Osteocyte (in vitro differentiated cells): ENCODE measurements around the gene HIBADH. TPM values are rescaled to one million over a fixed set of nuclear protein-coding genes. Genes with fewer than 3 reads are reported as not detected.
A peak's percentile ranks its signal among the peaks of the same experiment; 100 is the strongest.

ENCODE experiments used
- DNase-seq: peaks from one replicate; pipeline ENCODE4 v3.0.0; 2021; ENCODE audit warnings: mixed read lengths; ENCODE audit not compliant: unreplicated experiment; ENCODE audit errors: extremely low spot score
- H3K27ac Mint-ChIP-seq: one replicate; pipeline ENCODE4 v1.8.0; 2021; ENCODE audit warnings: mild to moderate bottlenecking, mixed read lengths; ENCODE audit not compliant: unreplicated experiment
- H3K27me3 Mint-ChIP-seq: one replicate; pipeline ENCODE4 v1.8.0; 2021; ENCODE audit warnings: mixed read lengths; ENCODE audit not compliant: unreplicated experiment
- H3K36me3 Mint-ChIP-seq: one replicate; pipeline ENCODE4 v1.8.0; 2021; ENCODE audit warnings: mixed read lengths; ENCODE audit not compliant: unreplicated experiment
- H3K4me1 Mint-ChIP-seq: one replicate; pipeline ENCODE4 v1.8.0; 2021; ENCODE audit warnings: mixed read lengths; ENCODE audit not compliant: unreplicated experiment
- H3K4me3 Mint-ChIP-seq: one replicate; pipeline ENCODE4 v1.8.0; 2021; ENCODE audit warnings: mild to moderate bottlenecking, moderate library complexity, mixed read lengths; ENCODE audit not compliant: unreplicated experiment
- H3K9me3 Mint-ChIP-seq: one replicate; pipeline ENCODE4 v1.8.0; 2021; ENCODE audit warnings: mixed read lengths; ENCODE audit not compliant: unreplicated experiment
- long read RNA-seq: library from polyadenylated mRNA; unstranded; transcript quantifications from one replicate; pipeline ENCODE4 v2.0.0, GENCODE V29; 2021
- total RNA-seq: library from RNA; stranded (reverse); gene quantifications from 2 replicates; pipeline ENCODE4 v1.2.1, GENCODE V29; 2021
- TF ChIP-seq, protein P1 (sequence below): fragments of 200-600 bp; sonication (generic); IDR thresholded peaks from 2 replicates; pipeline ENCODE4 v1.5.0; 2021; ENCODE audit warnings: antibody characterized with exemption, mild to moderate bottlenecking, moderate library complexity

The HIBADH gene
- total RNA-seq = 31.9 and 34.4 TPM in 2 replicates
- long read RNA-seq, transcript HIBADH-201 (8 exons, 1,990 nt) = major isoform, 317 of 365 reads
- long read RNA-seq, partial matches to known transcripts = 10 of 365 reads
- long read RNA-seq, other reads (novel, unspliced or antisense) = 36 of 365 reads

DNA sequence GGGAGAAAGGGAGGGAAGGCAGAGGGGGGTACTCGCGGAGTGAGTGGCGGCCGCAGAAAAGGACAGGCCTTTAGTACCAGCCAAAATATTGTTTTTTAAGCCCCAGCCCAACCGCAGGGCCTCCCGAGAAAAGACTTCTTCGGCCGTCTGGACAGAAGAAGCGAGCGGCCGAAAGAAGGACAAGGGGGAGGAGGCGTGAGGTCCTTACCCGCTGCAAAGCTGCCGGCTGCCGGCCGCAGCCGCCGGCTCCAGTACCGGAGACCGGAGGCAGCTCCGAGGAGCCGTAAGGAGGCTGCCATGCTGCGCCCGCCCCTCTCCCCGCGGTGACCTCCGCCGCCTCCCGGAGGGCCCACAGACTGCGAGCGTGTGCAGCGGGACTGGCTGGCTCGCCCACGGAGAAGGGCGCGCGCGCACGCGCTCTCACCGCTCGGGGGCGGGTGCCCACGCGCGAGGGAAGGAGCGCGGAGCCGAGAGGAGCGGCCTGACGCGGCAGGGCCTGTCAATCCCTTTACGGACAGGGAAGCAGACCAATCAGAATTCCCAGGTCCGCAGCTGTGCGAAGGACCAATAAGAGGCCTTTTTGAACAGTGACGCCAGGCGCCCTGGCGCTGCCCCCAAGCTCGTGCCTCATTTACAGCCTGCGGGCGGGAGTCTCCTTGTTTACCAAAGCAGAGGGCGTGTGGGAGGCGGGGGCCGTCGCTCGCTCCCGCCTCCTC, at the start of gene HIBADH:
Gene HIBADH (minus strand): TSS at position 394 of the 716 bp plus-strand sequence. CDS start 95 bp downstream, at position 299.
- Mint-ChIP-seq H3K27ac (peak within 1 kb of the TSS; percentile 97), H3K27me3 (no peaks in the 10 kb centered on the region), H3K4me1 (peaks cover 17% of the 10 kb centered on the region), H3K4me3 (peak within 1 kb of the TSS; percentile 86), H3K36me3 (peaks cover 2% of the 10 kb centered on the region), H3K9me3 (no peaks in the 10 kb centered on the region)
- TF ChIP-seq, protein P1, sequence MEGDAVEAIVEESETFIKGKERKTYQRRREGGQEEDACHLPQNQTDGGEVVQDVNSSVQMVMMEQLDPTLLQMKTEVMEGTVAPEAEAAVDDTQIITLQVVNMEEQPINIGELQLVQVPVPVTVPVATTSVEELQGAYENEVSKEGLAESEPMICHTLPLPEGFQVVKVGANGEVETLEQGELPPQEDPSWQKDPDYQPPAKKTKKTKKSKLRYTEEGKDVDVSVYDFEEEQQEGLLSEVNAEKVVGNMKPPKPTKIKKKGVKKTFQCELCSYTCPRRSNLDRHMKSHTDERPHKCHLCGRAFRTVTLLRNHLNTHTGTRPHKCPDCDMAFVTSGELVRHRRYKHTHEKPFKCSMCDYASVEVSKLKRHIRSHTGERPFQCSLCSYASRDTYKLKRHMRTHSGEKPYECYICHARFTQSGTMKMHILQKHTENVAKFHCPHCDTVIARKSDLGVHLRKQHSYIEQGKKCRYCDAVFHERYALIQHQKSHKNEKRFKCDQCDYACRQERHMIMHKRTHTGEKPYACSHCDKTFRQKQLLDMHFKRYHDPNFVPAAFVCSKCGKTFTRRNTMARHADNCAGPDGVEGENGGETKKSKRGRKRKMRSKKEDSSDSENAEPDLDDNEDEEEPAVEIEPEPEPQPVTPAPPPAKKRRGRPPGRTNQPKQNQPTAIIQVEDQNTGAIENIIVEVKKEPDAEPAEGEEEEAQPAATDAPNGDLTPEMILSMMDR = peak; percentile 30
- peak; percentile 99 for DNase-seq

DNA sequence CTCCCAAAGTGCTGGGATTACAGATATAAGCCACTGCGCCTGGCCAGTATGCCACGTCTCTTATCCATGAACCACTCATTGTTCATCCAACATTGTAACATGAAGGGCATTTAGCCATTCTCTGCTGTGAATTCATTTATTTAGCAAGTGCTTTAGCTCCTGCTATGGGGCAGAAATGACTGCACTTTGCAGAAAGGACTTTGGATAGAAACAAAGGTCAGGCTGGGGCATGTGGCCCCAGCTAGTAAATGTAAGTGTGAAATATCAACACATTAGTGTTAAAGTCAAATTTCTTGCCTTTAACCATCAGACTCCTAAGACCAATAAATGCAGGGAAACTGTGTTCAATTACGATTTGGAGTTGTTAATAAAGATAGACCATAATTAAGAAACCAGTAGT, 49.5 kb upstream of the HIBADH start:
- TF ChIP-seq, protein P1 = no peak
- Mint-ChIP-seq H3K36me3 (peaks cover 2% of the 10 kb centered on the region), H3K4me3 (no peak overlapping the region), H3K9me3 (no peaks in the 10 kb centered on the region), H3K27ac (no peak overlapping the region), H3K4me1 (peaks cover 26% of the 10 kb centered on the region), H3K27me3 (no peaks in the 10 kb centered on the region)
- DNase-seq = no peak

DNA sequence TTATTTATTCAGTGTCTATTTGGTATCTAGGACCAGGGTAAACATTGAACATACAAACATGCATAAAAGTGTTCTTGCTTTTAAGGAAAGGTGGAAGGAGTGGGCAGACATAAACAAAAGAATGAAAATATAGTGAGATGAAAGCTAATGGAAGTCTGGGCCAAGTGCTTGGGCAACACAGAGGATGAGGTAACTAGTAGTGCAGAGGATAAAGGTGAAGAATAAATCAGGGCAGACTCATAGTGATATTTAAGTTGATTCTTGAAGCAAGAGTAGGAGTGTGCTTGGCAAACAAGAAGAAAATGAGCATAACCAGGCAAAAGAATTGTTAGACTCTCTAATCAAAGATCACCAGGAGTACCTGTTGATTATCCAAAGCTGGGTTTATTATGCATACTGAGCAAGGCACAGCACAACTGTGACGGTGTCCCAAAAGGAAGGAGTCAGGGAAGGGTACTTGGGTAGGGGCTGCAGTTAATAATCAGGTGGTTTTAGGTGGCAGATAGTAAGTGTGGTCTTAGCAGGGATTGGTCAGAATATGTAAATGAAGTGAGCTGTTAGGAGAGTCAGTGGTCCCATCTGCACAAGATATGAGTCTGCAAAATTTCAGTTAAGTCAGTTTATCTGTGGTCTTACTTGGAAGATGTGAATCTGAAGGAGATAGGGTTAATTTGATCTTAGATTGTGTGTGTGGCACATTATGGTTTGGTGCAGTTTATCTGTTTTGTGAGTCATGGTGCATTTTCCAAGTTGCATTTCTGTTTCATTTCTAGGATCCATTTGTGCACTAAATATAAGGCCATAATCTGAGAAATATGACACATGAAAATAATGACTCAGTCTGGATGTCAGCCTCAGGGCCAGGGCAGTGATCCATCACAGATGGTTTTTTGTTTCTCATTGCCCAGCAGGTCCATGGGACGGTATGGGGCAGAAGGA, 46.7 kb upstream of the HIBADH start:
- Mint-ChIP-seq H3K4me3 (no peak overlapping the region), H3K9me3 (no peaks in the 10 kb centered on the region), H3K27ac (peak overlapping the region; percentile 63), H3K27me3 (no peaks in the 10 kb centered on the region), H3K36me3 (peaks cover 2% of the 10 kb centered on the region), H3K4me1 (peaks cover 15% of the 10 kb centered on the region)
- TF ChIP-seq, protein P1 = no peak
- no peak for DNase-seq

DNA sequence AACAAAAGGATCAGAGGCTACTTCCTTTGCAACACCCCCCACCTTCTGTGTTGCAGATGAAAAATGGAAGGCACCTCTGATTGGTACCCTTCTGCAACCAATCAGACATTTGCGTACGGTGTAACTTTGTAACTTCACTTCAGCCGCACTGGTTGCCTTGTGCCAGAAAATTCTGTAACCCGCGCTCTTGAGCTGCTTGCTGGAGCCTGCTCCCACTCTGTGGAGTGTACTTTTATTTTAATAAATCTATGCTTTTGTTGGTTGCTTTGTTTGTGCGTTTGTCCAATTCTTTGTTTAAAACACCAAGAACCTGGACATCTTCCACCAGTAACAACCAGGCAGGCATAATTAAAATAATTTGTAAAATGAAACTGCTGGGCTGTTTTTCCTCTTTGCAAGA, 45.8 kb upstream of the HIBADH start:
- DNase-seq = no peak
- peaks cover 2% of the 10 kb centered on the region for H3K36me3 Mint-ChIP-seq
- H3K27me3 Mint-ChIP-seq = no peaks in the 10 kb centered on the region
- no peak overlapping the region for H3K4me3 Mint-ChIP-seq
- TF ChIP-seq, protein P1 = no peak
- H3K4me1 Mint-ChIP-seq = peaks cover 15% of the 10 kb centered on the region
- no peak overlapping the region for H3K27ac Mint-ChIP-seq
- H3K9me3 Mint-ChIP-seq = no peaks in the 10 kb centered on the region

DNA sequence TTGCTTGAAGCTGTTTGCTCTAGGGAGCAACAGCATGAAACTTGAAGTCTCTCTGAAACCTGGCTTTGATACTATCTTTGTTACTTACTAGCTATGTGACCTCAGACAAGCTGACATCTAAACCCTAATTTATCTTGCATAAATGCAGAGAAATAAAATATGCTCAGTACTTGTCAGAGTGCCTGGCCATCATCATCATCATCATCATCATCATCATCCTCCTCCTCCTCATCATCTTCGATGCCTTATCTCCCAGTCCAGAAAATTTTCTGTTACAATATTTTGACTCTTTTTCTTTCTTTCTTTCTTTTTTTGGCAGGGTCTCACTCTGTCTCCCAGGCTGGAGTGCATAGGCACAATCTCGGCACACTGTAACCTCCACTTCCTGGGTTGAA, 42.5 kb upstream of the HIBADH start:
- TF ChIP-seq, protein P1 = no peak
- DNase-seq = no peak
- Mint-ChIP-seq H3K27me3 (no peaks in the 10 kb centered on the region), H3K36me3 (no peaks in the 10 kb centered on the region), H3K9me3 (no peaks in the 10 kb centered on the region), H3K27ac (no peak overlapping the region), H3K4me1 (peaks cover 14% of the 10 kb centered on the region), H3K4me3 (no peak overlapping the region)
